Vagina (tissue), 2 donors: ENCODE results near the gene CRAT. TPM values are rescaled to one million over a fixed set of nuclear protein-coding genes. Genes with fewer than 3 reads are reported as not detected.
"Not testable (repeated sequence)": the region's sequence is repeated elsewhere in the genome, so short reads cannot be mapped to it uniquely, and the experiment has no call there.

Source experiments
- DNase-seq, 2 donors: peaks; one replicate each; pipeline ENCODE4 v3.0.0-alpha.2; 2017; ENCODE audit errors: extremely low spot score in 2 of 2
- H3K27ac ChIP-seq: fragments of 200-600 bp; sonication (generic); one replicate; pipeline ENCODE4 v1.5.1; 2019
- H3K27me3 ChIP-seq: fragments of 200-600 bp; sonication (generic); one replicate; pipeline ENCODE4 v1.5.1; 2019
- H3K36me3 ChIP-seq, 2 donors: fragments of 200-600 bp; sonication (generic); one replicate each; pipeline ENCODE4 v1.5.1; 2017 to 2019
- H3K4me1 ChIP-seq: fragments of 200-600 bp; sonication (generic); one replicate; pipeline ENCODE4 v1.5.1; 2019
- H3K4me3 ChIP-seq, 2 donors: fragments of 200-600 bp; sonication (generic); 1 replicate in 1 of 2; 2 replicates in 1 of 2; pipeline ENCODE4 v1.5.1; 2016 to 2019
- H3K9me3 ChIP-seq: fragments of 200-600 bp; sonication (generic); one replicate; pipeline ENCODE4 v1.5.1; 2019
- CTCF ChIP-seq, 3 experiments: fragments of 450-650 bp in 2 of 3; fragments of 200-600 bp in 1 of 3; sonication (generic) in 1 of 3; IDR thresholded peaks; one replicate each; pipeline ENCODE4 v1.5.1; 2017 to 2019; ENCODE audit warnings: antibody characterized with exemption in 3 of 3, mild to moderate bottlenecking in 2 of 3, moderate library complexity in 2 of 3
- POLR2A ChIP-seq, 2 donors: fragments of 450-650 bp; IDR thresholded peaks; one replicate each; pipeline ENCODE4 v1.6.1; 2017; ENCODE audit warnings: antibody characterized with exemption in 2 of 2, mild to moderate bottlenecking in 2 of 2, moderate library complexity in 2 of 2
- POLR2AphosphoS5 ChIP-seq, 2 donors: sonication (generic); formaldehyde crosslinking; IDR thresholded peaks; one replicate each; pipeline ENCODE4 v1.9.0; 2017; ENCODE audit warnings: antibody characterized with exemption in 2 of 2, mild to moderate bottlenecking in 2 of 2, low read depth in 1 of 2; ENCODE audit not compliant: insufficient read depth in 1 of 2
- intact Hi-C: fragments of 100-400 bp; cut with DNase I; formaldehyde crosslinking; loops from one replicate; pipeline ENCODE4 v1.15.1; 2023
- total RNA-seq: library from RNA; depleted of rRNA; stranded (reverse); fragments of >200 nt; gene quantifications from one replicate; pipeline ENCODE4 v1.2.3, GENCODE V29; 2016

Gene CRAT
- total RNA-seq, 1 donor from 2014 or later: 59.9 TPM

- intact Hi-C loops: loop anchor here (10.0 kb wide), 1 partner anchor 593 kb away; no protein-coding TSS in a partner anchor
- Histone ChIP-seq H3K27me3 (no peaks in the 10 kb centered on the region), H3K36me3 (peaks cover 0 to 34% of the 10 kb centered on the region in 2 donors), H3K4me3 (no peak overlapping the region), H3K9me3 (no peaks in the 10 kb centered on the region), H3K4me1 (no peaks in the 10 kb centered on the region), H3K27ac (no peak overlapping the region)
- TF ChIP-seq POLR2A (IDR thresholded peaks at IDR 0.05) (no peak), POLR2AphosphoS5 (IDR thresholded peaks at IDR 0.05; ENCODE audit: insufficient read depth in 1 of 2, low read depth in 1 of 2) (no peak), CTCF (IDR thresholded peaks at IDR 0.05) (no peak)
- no peak for DNase-seq
These were observed 10.9 kb upstream of the CRAT start for GRCh38 chr9:129121483-129121882.

- DNase-seq: no peak
- Histone ChIP-seq H3K36me3 (peaks cover 0 to 28% of the 10 kb centered on the region in 2 donors), H3K27ac (no peak overlapping the region), H3K4me1 (peaks cover 13% of the 10 kb centered on the region), H3K4me3 (no peak overlapping the region), H3K27me3 (no peaks in the 10 kb centered on the region), H3K9me3 (no peaks in the 10 kb centered on the region)
- TF ChIP-seq CTCF (IDR thresholded peaks at IDR 0.05) (no peak), POLR2A (IDR thresholded peaks at IDR 0.05) (no peak), POLR2AphosphoS5 (IDR thresholded peaks at IDR 0.05; ENCODE audit: insufficient read depth in 1 of 2, low read depth in 1 of 2) (no peak)
- intact Hi-C loops: no loop called here
These were observed 8.2 kb upstream of the CRAT start for GRCh38 chr9:129118799-129119198.

GRCh38 chr9:129113645-129114304, 3.2 kb upstream of the CRAT start:
- no peaks in the 10 kb centered on the region for H3K27me3 ChIP-seq
- H3K36me3 ChIP-seq: no peaks in the 10 kb centered on the region
- H3K4me3 ChIP-seq: no peak overlapping the region
- no peaks in the 10 kb centered on the region for H3K9me3 ChIP-seq
- peaks cover 41% of the 10 kb centered on the region for H3K4me1 ChIP-seq
- TF ChIP-seq CTCF (IDR thresholded peaks at IDR 0.05) (no peak), POLR2A (IDR thresholded peaks at IDR 0.05) (no peak), POLR2AphosphoS5 (IDR thresholded peaks at IDR 0.05; ENCODE audit: insufficient read depth in 1 of 2, low read depth in 1 of 2) (no peak)
- no peak for DNase-seq
- intact Hi-C loops: no loop called here
- no peak overlapping the region for H3K27ac ChIP-seq

GRCh38 chr9:129112526-129112925, 1.9 kb upstream of the CRAT start:
- DNase-seq, intact Hi-C loops, H3K27ac ChIP-seq, H3K36me3 ChIP-seq, H3K9me3 ChIP-seq, H3K27me3 ChIP-seq: not testable (repeated sequence)
- peak overlapping the region; percentile 74 to 100 for H3K4me3 ChIP-seq
- peaks cover 48% of the 10 kb centered on the region for H3K4me1 ChIP-seq

GRCh38 chr9:129111528-129112151, 1.0 kb upstream of the CRAT start:
- DNase-seq: peak in 1 of 2 donors; percentile 92
- Histone ChIP-seq H3K9me3 (no peaks in the 10 kb centered on the region), H3K4me1 (peaks cover 48% of the 10 kb centered on the region), H3K27ac (peak overlapping the region; percentile 91), H3K27me3 (no peaks in the 10 kb centered on the region), H3K4me3 (peak overlapping the region; percentile 74 to 100), H3K36me3 (no peaks in the 10 kb centered on the region)
- TF ChIP-seq POLR2AphosphoS5 (IDR thresholded peaks at IDR 0.05; ENCODE audit: insufficient read depth in 1 of 2, low read depth in 1 of 2) (no peak), POLR2A (IDR thresholded peaks at IDR 0.05) (no peak)
- intact Hi-C loops: no loop called here
